ENCODE measurements around the gene PNPLA3.

The PNPLA3 gene

GRCh38 chr22:43985532-43985931 lies 61.9 kb downstream of the PNPLA3 start:
- Histone ChIP-seq H3K9me2 (replicated peaks; ENCODE audit: low read depth, low read length) (no peaks in the 10 kb centered on the region), H3K9ac (ENCODE audit: low read depth, low read length, poor library complexity, severe bottlenecking) (no peak overlapping the region), H3K36me3 (ENCODE audit: insufficient read depth, low read length) (peaks cover 70% of the 10 kb centered on the region; the same call in 1 of the 2 replicates), H3K4me1 (ENCODE audit: insufficient read depth, low read length, poor library complexity, severe bottlenecking) (no peaks in the 10 kb centered on the region), H3K79me2 (ENCODE audit: insufficient read depth, low read length) (no peaks in the 10 kb centered on the region), H3F3A (ENCODE audit: low read depth) (no peaks in the 10 kb centered on the region), H4K20me1 (ENCODE audit: insufficient read depth, low read length, poor library complexity, severe bottlenecking) (no peaks in the 10 kb centered on the region), H3K4me3 (ENCODE audit: low read length, poor library complexity, severe bottlenecking) (no peak overlapping the region), H3K4me2 (ENCODE audit: low read depth, low read length, poor library complexity, severe bottlenecking) (no peak overlapping the region), H2AFZ (ENCODE audit: low read length) (no peak overlapping the region), H3K9me3 (ENCODE audit: insufficient read depth, low read depth, low read length) (no peaks in the 10 kb centered on the region), H3K27me3 (ENCODE audit: insufficient read depth, low read length, poor library complexity, severe bottlenecking) (no peaks in the 10 kb centered on the region)
- TF ChIP-seq CTCF (conservative IDR thresholded peaks at IDR 0.05; ENCODE audit: low read length): no peak
- no peak for TF ChIP-seq EZH2phosphoT487 (IDR thresholded peaks at IDR 0.05; ENCODE audit: borderline replicate concordance)

- Histone ChIP-seq H3K9ac (ENCODE audit: low read depth, low read length, poor library complexity, severe bottlenecking) (no peak overlapping the region), H2AFZ (ENCODE audit: low read length) (no peak overlapping the region), H3K36me3 (ENCODE audit: insufficient read depth, low read length) (peaks cover 80% of the 10 kb centered on the region; the same call in 1 of the 2 replicates), H3K27me3 (ENCODE audit: insufficient read depth, low read length, poor library complexity, severe bottlenecking) (no peaks in the 10 kb centered on the region), H3F3A (ENCODE audit: low read depth) (no peaks in the 10 kb centered on the region), H3K9me2 (replicated peaks; ENCODE audit: low read depth, low read length) (no peaks in the 10 kb centered on the region), H3K4me1 (ENCODE audit: insufficient read depth, low read length, poor library complexity, severe bottlenecking) (no peaks in the 10 kb centered on the region), H3K4me3 (ENCODE audit: low read length, poor library complexity, severe bottlenecking) (no peak overlapping the region), H4K20me1 (ENCODE audit: insufficient read depth, low read length, poor library complexity, severe bottlenecking) (no peaks in the 10 kb centered on the region), H3K4me2 (ENCODE audit: low read depth, low read length, poor library complexity, severe bottlenecking) (no peak overlapping the region), H3K9me3 (ENCODE audit: insufficient read depth, low read depth, low read length) (no peaks in the 10 kb centered on the region), H3K79me2 (ENCODE audit: insufficient read depth, low read length) (no peaks in the 10 kb centered on the region)
- TF ChIP-seq CTCF (conservative IDR thresholded peaks at IDR 0.05; ENCODE audit: low read length) (no peak), EZH2phosphoT487 (IDR thresholded peaks at IDR 0.05; ENCODE audit: borderline replicate concordance) (no peak)
These were observed 64.7 kb downstream of the PNPLA3 start for GRCh38 chr22:43988116-43988820.

GRCh38 chr22:43988960-43989359 lies 65.4 kb downstream of the PNPLA3 start:
- Histone ChIP-seq H4K20me1 (ENCODE audit: insufficient read depth, low read length, poor library complexity, severe bottlenecking) (no peaks in the 10 kb centered on the region), H3K36me3 (ENCODE audit: insufficient read depth, low read length) (peaks cover 80% of the 10 kb centered on the region; the same call in 1 of the 2 replicates), H3K4me2 (ENCODE audit: low read depth, low read length, poor library complexity, severe bottlenecking) (no peak overlapping the region), H3K9me2 (replicated peaks; ENCODE audit: low read depth, low read length) (no peaks in the 10 kb centered on the region), H3K9ac (ENCODE audit: low read depth, low read length, poor library complexity, severe bottlenecking) (no peak overlapping the region), H3K27me3 (ENCODE audit: insufficient read depth, low read length, poor library complexity, severe bottlenecking) (no peaks in the 10 kb centered on the region), H3F3A (ENCODE audit: low read depth) (no peaks in the 10 kb centered on the region), H3K9me3 (ENCODE audit: insufficient read depth, low read depth, low read length) (no peaks in the 10 kb centered on the region), H2AFZ (ENCODE audit: low read length) (no peak overlapping the region), H3K79me2 (ENCODE audit: insufficient read depth, low read length) (no peaks in the 10 kb centered on the region), H3K4me3 (ENCODE audit: low read length, poor library complexity, severe bottlenecking) (no peak overlapping the region), H3K4me1 (ENCODE audit: insufficient read depth, low read length, poor library complexity, severe bottlenecking) (no peaks in the 10 kb centered on the region)
- TF ChIP-seq EZH2phosphoT487 (IDR thresholded peaks at IDR 0.05; ENCODE audit: borderline replicate concordance) (no peak), CTCF (conservative IDR thresholded peaks at IDR 0.05; ENCODE audit: low read length) (no peak)

Measured in Loucy (cell line).